Measurements from ENCODE around the gene HYKK.

GRCh38 chr15:78565097-78565950 lies 57.9 kb downstream of the HYKK start, which contains the start of gene CHRNA5:
- no peak for TF ChIP-seq CTCF (IDR thresholded peaks at IDR 0.05)
- peak; percentile 93 for TF ChIP-seq POLR2AphosphoS5 (IDR thresholded peaks at IDR 0.05; ENCODE audit: low read depth, low read length)
- TF ChIP-seq TCF7L2 (IDR thresholded peaks at IDR 0.05; ENCODE audit: low read depth, low read length) = no peak

Data from Panc1 (cell line).